GM12891 (cell line): Measurements from ENCODE around the gene DRD5.
"Not testable (repeated sequence)": the region's sequence is repeated elsewhere in the genome, so short reads cannot be mapped to it uniquely, and the experiment has no call there.

Experiments used
- PAX5 ChIP-seq: IDR thresholded peaks from 2 replicates; pipeline ENCODE4 v1.6.1; 2011; ENCODE audit warnings: low read length, moderate library complexity, mild to moderate bottlenecking; ENCODE audit not compliant: insufficient read depth, severe bottlenecking
- POLR2A ChIP-seq: IDR thresholded peaks from 2 replicates; pipeline ENCODE4 v1.6.1; 2011; ENCODE audit warnings: low read depth, low read length, control low read depth
- POLR2AphosphoS5 ChIP-seq: IDR thresholded peaks from 2 replicates; pipeline ENCODE4 v1.6.1; 2011; ENCODE audit warnings: low read depth, low read length, control low read depth
- SPI1 ChIP-seq: IDR thresholded peaks from 2 replicates; pipeline ENCODE4 v1.6.1; 2011; ENCODE audit warnings: low read depth, low read length, control low read depth
- TAF1 ChIP-seq: IDR thresholded peaks from 2 replicates; pipeline ENCODE4 v1.6.1; 2011; ENCODE audit warnings: low read depth, low read length, control low read depth

DNA sequence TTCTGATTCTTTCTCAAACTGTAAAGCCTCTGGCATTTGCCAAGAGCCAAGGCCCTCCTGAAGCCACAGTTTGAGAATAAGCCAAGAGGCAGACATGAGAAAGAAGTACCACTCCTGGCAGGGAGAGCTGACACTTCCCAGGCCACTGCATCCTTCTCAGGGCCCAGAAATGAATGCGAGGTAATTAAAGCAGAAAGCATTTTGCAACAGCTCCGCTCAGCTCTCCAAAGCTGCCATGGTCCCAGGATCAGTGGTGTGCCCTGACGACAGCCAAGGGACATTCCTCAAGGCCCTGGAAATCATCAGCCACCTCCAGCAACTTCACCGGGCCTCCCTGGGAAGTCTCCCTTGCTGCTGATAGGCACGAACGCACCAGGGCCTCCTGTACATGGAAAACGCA, 44.2 kb upstream of the DRD5 start:
- not testable (repeated sequence) for TF ChIP-seq POLR2AphosphoS5, SPI1, POLR2A, TAF1, PAX5
